ENCODE measurements around the gene MGAT5B.

DNA sequence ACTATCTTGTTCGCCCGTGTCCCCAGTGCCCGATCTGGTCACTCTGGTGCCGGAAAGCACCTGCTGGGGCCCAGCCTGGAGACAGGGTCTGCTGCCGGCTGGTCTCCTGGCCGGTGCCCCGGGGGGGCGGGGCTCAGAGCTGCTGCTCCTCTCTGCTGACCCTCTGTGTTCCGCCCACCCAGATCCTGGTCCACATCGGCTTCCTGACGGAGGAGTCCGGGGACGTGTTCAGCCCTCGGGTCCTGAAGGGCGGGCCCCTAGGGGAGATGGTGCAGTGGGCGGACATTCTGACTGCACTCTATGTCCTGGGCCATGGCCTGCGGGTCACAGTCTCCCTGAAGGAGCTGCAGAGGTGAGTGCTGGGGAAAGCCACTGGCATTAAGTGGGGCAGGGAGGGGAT lies 37.6 kb downstream of the MGAT5B start:
- TF ChIP-seq, protein P1, sequence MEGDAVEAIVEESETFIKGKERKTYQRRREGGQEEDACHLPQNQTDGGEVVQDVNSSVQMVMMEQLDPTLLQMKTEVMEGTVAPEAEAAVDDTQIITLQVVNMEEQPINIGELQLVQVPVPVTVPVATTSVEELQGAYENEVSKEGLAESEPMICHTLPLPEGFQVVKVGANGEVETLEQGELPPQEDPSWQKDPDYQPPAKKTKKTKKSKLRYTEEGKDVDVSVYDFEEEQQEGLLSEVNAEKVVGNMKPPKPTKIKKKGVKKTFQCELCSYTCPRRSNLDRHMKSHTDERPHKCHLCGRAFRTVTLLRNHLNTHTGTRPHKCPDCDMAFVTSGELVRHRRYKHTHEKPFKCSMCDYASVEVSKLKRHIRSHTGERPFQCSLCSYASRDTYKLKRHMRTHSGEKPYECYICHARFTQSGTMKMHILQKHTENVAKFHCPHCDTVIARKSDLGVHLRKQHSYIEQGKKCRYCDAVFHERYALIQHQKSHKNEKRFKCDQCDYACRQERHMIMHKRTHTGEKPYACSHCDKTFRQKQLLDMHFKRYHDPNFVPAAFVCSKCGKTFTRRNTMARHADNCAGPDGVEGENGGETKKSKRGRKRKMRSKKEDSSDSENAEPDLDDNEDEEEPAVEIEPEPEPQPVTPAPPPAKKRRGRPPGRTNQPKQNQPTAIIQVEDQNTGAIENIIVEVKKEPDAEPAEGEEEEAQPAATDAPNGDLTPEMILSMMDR (IDR thresholded peaks at IDR 0.05), result no peak
- no peak for TF ChIP-seq POLR2A (IDR thresholded peaks at IDR 0.05)
